IMR-90 (cell line): ENCODE measurements around the gene ST7. TPM values are rescaled to one million over a fixed set of nuclear protein-coding genes. Genes with fewer than 3 reads are reported as not detected.
A peak's percentile ranks its signal among the peaks of the same experiment; 100 is the strongest.

ENCODE experiments used
- ATAC-seq: fragments of 200-7000 bp; cut with Tn5 transposase; 2 replicates; pipeline ENCODE4 v1.9.1; 2020; ENCODE audit warnings: low read depth, mild to moderate bottlenecking, moderate library complexity
- BruUV-seq: library from RNA; stranded (reverse); fragments of 400-500 nt; replicated peaks from 2 replicates; lab custom pipeline; 2021; lab: Mats Ljungman, UMichigan
- CTCF ChIA-PET: fragments of 300-600 bp; formaldehyde crosslinking; extraction: SDS; loops from one replicate; lab custom pipeline; 2021; ENCODE audit warnings: antibody characterized with exemption; lab: Yijun Ruan, JAX
- POLR2A ChIA-PET: fragments of 300-600 bp; sonication (Branson Sonifier 250); formaldehyde crosslinking; loops from one replicate; lab custom pipeline; 2022; ENCODE audit warnings: antibody characterized with exemption; ENCODE audit not compliant: unreplicated experiment; lab: Charles Lee
- DNase-seq: peaks from one replicate; pipeline ENCODE4 v3.0.0; 2013
- H2AFZ ChIP-seq: replicated peaks from 2 replicates; pipeline ENCODE3; 2013; ENCODE audit warnings: low read length, mild to moderate bottlenecking; ENCODE audit not compliant: poor library complexity
- H2AK5ac ChIP-seq: 2 replicates; pipeline ENCODE4 v1.6.1; 2013; ENCODE audit warnings: low read depth, low read length, inconsistent platforms
- H2AK9ac ChIP-seq: replicated peaks from 2 replicates; pipeline ENCODE3; 2013; ENCODE audit warnings: mild to moderate bottlenecking, low read depth, low read length, moderate library complexity; ENCODE audit not compliant: poor library complexity
- H2BK120ac ChIP-seq: 2 replicates; pipeline ENCODE4 v1.6.1; 2013; ENCODE audit warnings: low read depth, low read length, inconsistent platforms
- H2BK15ac ChIP-seq: 3 replicates; pipeline ENCODE4 v1.6.1; 2013; ENCODE audit warnings: low read depth, low read length, inconsistent platforms
- H2BK20ac ChIP-seq: 2 replicates; pipeline ENCODE4 v1.6.1; 2013; ENCODE audit warnings: low read depth, mild to moderate bottlenecking, inconsistent platforms, low read length, moderate library complexity
- H2BK5ac ChIP-seq: 2 replicates; pipeline ENCODE4 v1.6.1; 2013; ENCODE audit warnings: mild to moderate bottlenecking, low read depth, low read length, inconsistent platforms; ENCODE audit not compliant: poor library complexity, severe bottlenecking
- H3K14ac ChIP-seq: replicated peaks from 2 replicates; pipeline ENCODE4 v1.6.1; 2013; ENCODE audit warnings: low read depth, low read length, inconsistent platforms
- H3K18ac ChIP-seq: 2 replicates; pipeline ENCODE4 v1.6.1; 2013; ENCODE audit warnings: low read depth, low read length, control low read depth
- H3K23ac ChIP-seq: 2 replicates; pipeline ENCODE4 v1.6.1; 2013; ENCODE audit warnings: low read depth, low read length, inconsistent platforms
- H3K27ac ChIP-seq: 2 replicates; pipeline ENCODE4 v1.5.1; 2013; ENCODE audit warnings: mild to moderate bottlenecking, control low read depth, low read length; ENCODE audit not compliant: insufficient read depth
- H3K27me3 ChIP-seq: 2 replicates; pipeline ENCODE4 v1.6.1; 2013; ENCODE audit warnings: low read length; ENCODE audit not compliant: control insufficient read depth, insufficient read depth
- H3K36me3 ChIP-seq: 2 replicates; pipeline ENCODE4 v1.6.1; 2013; ENCODE audit warnings: low read length, mixed read lengths; ENCODE audit not compliant: control insufficient read depth, insufficient read depth
- H3K4ac ChIP-seq: 2 replicates; pipeline ENCODE4 v1.6.1; 2013; ENCODE audit warnings: low read depth, low read length, inconsistent platforms
- H3K4me1 ChIP-seq: 2 replicates; pipeline ENCODE4 v1.6.1; 2013; ENCODE audit warnings: low read length, mixed read lengths; ENCODE audit not compliant: control insufficient read depth, insufficient read depth
- H3K4me2 ChIP-seq: 2 replicates; pipeline ENCODE4 v1.6.1; 2013; ENCODE audit warnings: low read depth, mild to moderate bottlenecking, control low read depth, low read length, moderate library complexity
- H3K4me3 ChIP-seq: 2 replicates; pipeline ENCODE4 v1.5.1; 2013; ENCODE audit warnings: low read depth, mild to moderate bottlenecking, control low read depth, low read length, moderate library complexity; ENCODE audit not compliant: insufficient read depth
- H3K56ac ChIP-seq: 2 replicates; pipeline ENCODE4 v1.6.1; 2013; ENCODE audit warnings: low read length, inconsistent platforms; ENCODE audit not compliant: insufficient read depth; ENCODE audit errors: extremely low read depth
- H3K79me1 ChIP-seq, 2 experiments: 2 replicates each; pipeline ENCODE4 v1.6.1; 2013; ENCODE audit warnings: low read length in 2 of 2, inconsistent platforms in 1 of 2, low read depth in 1 of 2
- H3K9ac ChIP-seq: 2 replicates; pipeline ENCODE4 v1.6.1; 2013; ENCODE audit warnings: low read depth, low read length, control low read depth
- H3K9me1 ChIP-seq: 2 replicates; pipeline ENCODE4 v1.6.1; 2013; ENCODE audit warnings: low read length, inconsistent platforms; ENCODE audit not compliant: insufficient read depth
- H3K9me3 ChIP-seq: 2 replicates; pipeline ENCODE4 v1.6.1; 2013; ENCODE audit warnings: low read length; ENCODE audit not compliant: control insufficient read depth, insufficient read depth
- H4K20me1 ChIP-seq: 2 replicates; pipeline ENCODE4 v1.6.1; 2013; ENCODE audit warnings: low read length, inconsistent platforms; ENCODE audit not compliant: insufficient read depth
- H4K5ac ChIP-seq: 2 replicates; pipeline ENCODE4 v1.6.1; 2013; ENCODE audit warnings: mild to moderate bottlenecking, low read depth, low read length, control low read depth
- H4K8ac ChIP-seq, 2 experiments: 2 replicates each; pipeline ENCODE4 v1.6.1; 2013; ENCODE audit warnings: low read depth in 2 of 2, low read length in 2 of 2, control low read depth in 1 of 2, inconsistent platforms in 1 of 2
- H4K91ac ChIP-seq: 2 replicates; pipeline ENCODE4 v1.6.1; 2013; ENCODE audit warnings: low read depth, low read length, inconsistent platforms; ENCODE audit not compliant: insufficient read depth
- ELK1 ChIP-seq: fragments of 150-350 bp; IDR thresholded peaks from 2 replicates; pipeline ENCODE4 v1.6.1; 2016; ENCODE audit warnings: low read depth, mild to moderate bottlenecking, low read length, moderate library complexity, borderline replicate concordance
- MXI1 ChIP-seq: IDR thresholded peaks from 2 replicates; pipeline ENCODE4 v1.6.1; 2012; ENCODE audit warnings: low read depth, mild to moderate bottlenecking, low read length, moderate library complexity, borderline replicate concordance
- NFE2L2 ChIP-seq: fragments of 150-350 bp; IDR thresholded peaks from 2 replicates; pipeline ENCODE4 v1.6.1; 2016; ENCODE audit warnings: low read depth, mild to moderate bottlenecking, low read length
- RCOR1 ChIP-seq: IDR thresholded peaks from 2 replicates; pipeline ENCODE4 v1.6.1; 2012; ENCODE audit warnings: mild to moderate bottlenecking, low read length, improper control_type of control experiment; ENCODE audit not compliant: insufficient replicate concordance
- SMC3 ChIP-seq: fragments of 150-350 bp; IDR thresholded peaks from 2 replicates; pipeline ENCODE4 v1.6.1; 2016; ENCODE audit warnings: low read depth, mild to moderate bottlenecking, antibody characterized with exemption, low read length, moderate library complexity
- USF2 ChIP-seq: fragments of 150-350 bp; IDR thresholded peaks from 2 replicates; pipeline ENCODE4 v1.6.1; 2017; ENCODE audit warnings: mild to moderate bottlenecking, antibody characterized with exemption, low read length, low read depth
- WGBS, 2 experiments: methylation state at CpG; one replicate each; pipeline versions ENCODE4 v1.1.5 to v1.1.7; 2013; ENCODE audit warnings: missing lambda C conversion rate in 2 of 2; ENCODE audit not compliant: insufficient read length in 1 of 2; ENCODE audit errors: extremely low coverage in 2 of 2; 5-methylcytosine and 5-hydroxymethylcytosine counted together
- dilution Hi-C: fragments of 300-500 bp; cut with HindIII; formaldehyde crosslinking; loops from one replicate; pipeline ENCODE4 v1.14.3; 2018; ENCODE audit warnings: low sequenced_read_pairs; ENCODE audit not compliant: unreplicated experiment
- in situ Hi-C: fragments of 300-500 bp; cut with MboI; formaldehyde crosslinking; loops from 3 replicates; pipeline ENCODE4 v1.14.3; 2019; ENCODE audit warnings: low sequenced_read_pairs, inconsistent platforms, mixed read lengths
- intact Hi-C: fragments of 100-400 bp; cut with micrococcal nuclease; formaldehyde crosslinking; loops from 2 replicates; pipeline ENCODE4 v1.10.0; 2022
- polyA plus RNA-seq, 3 experiments: library from polyadenylated mRNA; depleted of rRNA; stranded (reverse); fragments of >200 nt; gene quantifications; 2 replicates each; pipeline ENCODE4 v1.2.3, GENCODE V29; 2012; ENCODE audit warnings: low replicate concordance in 1 of 3
- total RNA-seq: library from RNA; depleted of rRNA; stranded (reverse); fragments of >200 nt; gene quantifications from 2 replicates; pipeline ENCODE4 v1.2.3, GENCODE V29; 2012

The ST7 gene
- total and polyA plus RNA-seq, 2 of the 4 experiments (the other 2 are of a cell fraction) = 18.6 to 26.0 TPM

- dilution Hi-C loops = no loop called here
- H3K4me1 ChIP-seq = peaks cover 14% of the 10 kb centered on the region
- H2BK15ac ChIP-seq = no peak overlapping the region
- no peaks in the 10 kb centered on the region; the same call in 1 of the 2 replicates for H3K36me3 ChIP-seq
- no peak overlapping the region for H3K23ac ChIP-seq
- no peak overlapping the region; the same call in 1 of the 2 replicates for H4K5ac ChIP-seq
- ChIA-PET POLR2A (no interaction called here), CTCF (no interaction called here)
- no peak overlapping the region for H3K9ac ChIP-seq
- no peak overlapping the region for H3K56ac ChIP-seq
- peaks cover 0 to 4% of the 10 kb centered on the region in 2 experiments; a peak in 2 of 4 replicates for H3K79me1 ChIP-seq
- H3K14ac ChIP-seq = no peak overlapping the region
- H3K9me3 ChIP-seq = no peaks in the 10 kb centered on the region
- WGBS, 2 experiments = no CpG with 5 or more reads among the region's 1 CpG
- no peak overlapping the region for H2AK5ac ChIP-seq
- in situ Hi-C loops = no loop called here
- H3K4ac ChIP-seq = no peak overlapping the region
- H2AK9ac ChIP-seq = no peak overlapping the region
- no peak overlapping the region for H4K91ac ChIP-seq
- no peak overlapping the region for H2BK20ac ChIP-seq
- TF ChIP-seq MXI1 = no peak
- TF ChIP-seq ELK1 = no peak
- TF ChIP-seq USF2 = no peak
- no peak for TF ChIP-seq SMC3
- TF ChIP-seq NFE2L2 = no peak
- no peak for TF ChIP-seq RCOR1
- intact Hi-C loops = no loop called here
- H2AFZ ChIP-seq = no peak overlapping the region
- no peak overlapping the region for H2BK5ac ChIP-seq
- H3K18ac ChIP-seq = peak overlapping the region; percentile 49; the same call in 1 of the 2 replicates
- no peaks in the 10 kb centered on the region for H4K20me1 ChIP-seq
- no peak overlapping the region for H3K27ac ChIP-seq
- ATAC-seq (no peak), DNase-seq (no peak)
- H3K4me2 ChIP-seq = no peak overlapping the region
- H3K4me3 ChIP-seq = no peak overlapping the region
- no TSS peak for BruUV-seq
- no peaks in the 10 kb centered on the region for H3K27me3 ChIP-seq
- H3K9me1 ChIP-seq = peaks cover 3% of the 10 kb centered on the region; the same call in 1 of the 2 replicates
- H4K8ac ChIP-seq = no peak overlapping the region
- H2BK120ac ChIP-seq = no peak overlapping the region
These were observed 202.4 kb downstream of the ST7 start for GRCh38 chr7:117155694-117156093.
